Right lobe of liver (tissue), 4 donors: ENCODE data around the gene ITSN1.

Experiments
- POLR2A ChIP-seq: fragments of 450-650 bp; IDR thresholded peaks from one replicate; pipeline ENCODE4 v1.6.1; 2017; ENCODE audit warnings: antibody characterized with exemption, mild to moderate bottlenecking
- TF ChIP-seq, protein P1 (sequence below), 4 donors: fragments of 200-600 bp in 3 of 4; fragments of 450-650 bp in 1 of 4; IDR thresholded peaks; one replicate each; pipeline versions ENCODE4 v1.5.1 to v1.8.0; 2016 to 2022; ENCODE audit warnings: antibody characterized with exemption in 4 of 4, mild to moderate bottlenecking in 2 of 4
- donor health status: DM: no; HTN: no; CAD: no.
- donor health status: DM: no; HTN: no; CAD: no.
- donor health status: DM: no; HTN: yes; CAD: no.

DNA sequence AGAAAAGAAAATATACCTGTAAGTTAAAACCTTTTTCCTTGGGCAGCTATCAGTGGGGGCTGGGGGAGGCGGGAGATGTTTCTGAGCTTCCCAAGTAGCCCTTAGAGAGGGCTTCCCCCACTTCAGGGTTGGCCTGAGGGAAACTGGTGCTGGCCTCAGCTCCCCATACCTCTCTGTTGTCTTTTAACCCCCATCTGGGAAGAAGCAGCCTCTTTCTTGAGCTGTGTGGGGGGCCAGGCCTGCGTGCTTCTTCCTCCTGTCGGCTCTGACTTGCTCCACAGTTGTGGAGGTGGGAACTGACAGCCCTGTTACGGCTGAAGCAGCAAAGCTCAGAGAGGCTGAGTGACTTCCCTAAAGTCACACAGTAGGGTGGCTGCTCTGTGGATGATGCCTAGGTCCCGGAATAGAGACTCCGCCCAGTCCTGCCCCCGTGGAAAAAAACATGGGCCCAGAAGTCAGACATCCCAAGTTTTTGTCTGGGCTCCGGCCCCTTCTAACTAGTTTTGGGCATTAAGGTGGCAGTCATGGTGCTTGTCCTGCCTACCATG is 218.1 kb downstream of the ITSN1 start:
- TF ChIP-seq, protein P1, sequence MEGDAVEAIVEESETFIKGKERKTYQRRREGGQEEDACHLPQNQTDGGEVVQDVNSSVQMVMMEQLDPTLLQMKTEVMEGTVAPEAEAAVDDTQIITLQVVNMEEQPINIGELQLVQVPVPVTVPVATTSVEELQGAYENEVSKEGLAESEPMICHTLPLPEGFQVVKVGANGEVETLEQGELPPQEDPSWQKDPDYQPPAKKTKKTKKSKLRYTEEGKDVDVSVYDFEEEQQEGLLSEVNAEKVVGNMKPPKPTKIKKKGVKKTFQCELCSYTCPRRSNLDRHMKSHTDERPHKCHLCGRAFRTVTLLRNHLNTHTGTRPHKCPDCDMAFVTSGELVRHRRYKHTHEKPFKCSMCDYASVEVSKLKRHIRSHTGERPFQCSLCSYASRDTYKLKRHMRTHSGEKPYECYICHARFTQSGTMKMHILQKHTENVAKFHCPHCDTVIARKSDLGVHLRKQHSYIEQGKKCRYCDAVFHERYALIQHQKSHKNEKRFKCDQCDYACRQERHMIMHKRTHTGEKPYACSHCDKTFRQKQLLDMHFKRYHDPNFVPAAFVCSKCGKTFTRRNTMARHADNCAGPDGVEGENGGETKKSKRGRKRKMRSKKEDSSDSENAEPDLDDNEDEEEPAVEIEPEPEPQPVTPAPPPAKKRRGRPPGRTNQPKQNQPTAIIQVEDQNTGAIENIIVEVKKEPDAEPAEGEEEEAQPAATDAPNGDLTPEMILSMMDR (IDR thresholded peaks at IDR 0.05), result no peak
- no peak for TF ChIP-seq POLR2A
